MCF 10A (cell line): ENCODE results near the gene HM13. TPM values are rescaled to one million over a fixed set of nuclear protein-coding genes. Genes with fewer than 3 reads are reported as not detected.

Experiments
- BruUV-seq: library from RNA; stranded (reverse); fragments of 400-500 nt; replicated peaks from 2 replicates; lab custom pipeline; 2021; lab: Mats Ljungman, UMichigan
- CTCF ChIA-PET: fragments of 300-600 bp; sonication (Branson Sonifier 250); formaldehyde crosslinking; extraction: SDS; loops from one replicate; lab custom pipeline; 2021; ENCODE audit warnings: antibody characterized with exemption, inconsistent platforms; lab: Yijun Ruan, JAX
- POLR2A ChIA-PET: fragments of 300-600, 350-650 bp; sonication (Branson Sonifier 250); formaldehyde crosslinking; extraction: SDS; loops from one replicate; lab custom pipeline; 2020; ENCODE audit warnings: antibody characterized with exemption, inconsistent platforms; lab: Yijun Ruan, JAX
- DNase-seq: peaks from one replicate; pipeline ENCODE4 v3.0.0-alpha.2; 2018; ENCODE audit not compliant: unreplicated experiment
- H3K27ac Mint-ChIP-seq: one replicate; pipeline ENCODE4 v1.8.0; 2022; ENCODE audit warnings: mild to moderate bottlenecking, low read depth, mixed read lengths; ENCODE audit not compliant: unreplicated experiment
- H3K27me3 Mint-ChIP-seq: one replicate; pipeline ENCODE4 v1.8.0; 2022; ENCODE audit warnings: mixed read lengths; ENCODE audit not compliant: insufficient read depth, unreplicated experiment
- H3K36me3 Mint-ChIP-seq: one replicate; pipeline ENCODE4 v1.8.0; 2022; ENCODE audit warnings: mild to moderate bottlenecking, moderate library complexity, mixed read lengths; ENCODE audit not compliant: insufficient read depth, unreplicated experiment
- H3K4me1 Mint-ChIP-seq: one replicate; pipeline ENCODE4 v1.8.0; 2022; ENCODE audit warnings: mixed read lengths; ENCODE audit not compliant: insufficient read depth, unreplicated experiment
- H3K4me3 Mint-ChIP-seq: one replicate; pipeline ENCODE4 v1.8.0; 2022; ENCODE audit warnings: mild to moderate bottlenecking, moderate library complexity, mixed read lengths; ENCODE audit not compliant: unreplicated experiment
- H3K9me3 Mint-ChIP-seq: one replicate; pipeline ENCODE4 v1.8.0; 2022; ENCODE audit warnings: mixed read lengths; ENCODE audit not compliant: unreplicated experiment
- CTCF ChIP-seq: fragments of 200-600 bp; IDR thresholded peaks from one replicate; pipeline ENCODE4 v1.8.0; 2022; ENCODE audit warnings: antibody characterized with exemption, mild to moderate bottlenecking; ENCODE audit not compliant: unreplicated experiment
- intact Hi-C: fragments of 100-400 bp; cut with micrococcal nuclease; formaldehyde crosslinking; loops from 2 replicates; pipeline ENCODE4 v1.14.1; 2022
- total RNA-seq: library from RNA; stranded (reverse); gene quantifications from 2 replicates; pipeline ENCODE4 v1.2.3, GENCODE V29; 2022

Gene HM13
- total RNA-seq, 1 experiment from 2014 or later = 276 TPM

- Mint-ChIP-seq H3K4me1 (peaks cover 15% of the 10 kb centered on the region), H3K36me3 (no peaks in the 10 kb centered on the region), H3K27me3 (no peaks in the 10 kb centered on the region), H3K9me3 (no peaks in the 10 kb centered on the region), H3K4me3 (no peak overlapping the region), H3K27ac (no peak overlapping the region)
- CTCF ChIA-PET = interaction anchor here (0.9 to 6.4 kb wide), 4 partner anchors 16 to 1939 kb away, joined by 3 to 54 read pairs (median 18); no protein-coding TSS in a partner anchor
- TF ChIP-seq CTCF = no peak
- POLR2A ChIA-PET = no interaction called here
- DNase-seq = no peak
- BruUV-seq = no TSS peak
- intact Hi-C loops = no loop called here
These were observed 38.6 kb upstream of the HM13 start for GRCh38 chr20:31475472-31476293.

DNA sequence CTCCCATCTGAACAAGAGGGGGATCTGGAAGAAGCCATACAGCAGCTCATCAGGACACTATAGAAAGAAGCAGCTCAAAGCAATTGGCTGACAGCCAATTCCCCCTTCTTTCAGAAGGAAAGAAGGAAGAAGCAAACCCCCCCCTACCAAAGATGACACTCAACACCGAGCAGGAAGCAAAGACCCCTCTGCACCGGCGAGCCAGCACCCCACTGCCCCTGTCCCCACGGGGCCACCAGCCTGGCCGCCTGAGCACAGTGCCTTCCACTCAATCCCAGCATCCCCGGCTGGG lies 38.0 kb upstream of the HM13 start:
- ChIA-PET CTCF (interaction anchor here (0.9 to 6.4 kb wide), 4 partner anchors 16 to 1940 kb away, joined by 3 to 54 read pairs (median 18); no protein-coding TSS in a partner anchor), POLR2A (no interaction called here)
- no peaks in the 10 kb centered on the region for H3K36me3 Mint-ChIP-seq

GRCh38 chr20:31476643-31477215 lies 37.5 kb upstream of the HM13 start:
- DNase-seq = no peak
- intact Hi-C loops = no loop called here
- H3K27ac Mint-ChIP-seq = no peak overlapping the region
- POLR2A ChIA-PET = no interaction called here
- CTCF ChIA-PET = interaction anchor here (0.7 to 6.4 kb wide), 5 partner anchors 17 to 1940 kb away, joined by 3 to 54 read pairs (median 3); no protein-coding TSS in a partner anchor
- no peaks in the 10 kb centered on the region for H3K27me3 Mint-ChIP-seq
- TF ChIP-seq CTCF = no peak
- no TSS peak for BruUV-seq
- H3K4me1 Mint-ChIP-seq = peaks cover 15% of the 10 kb centered on the region
- no peaks in the 10 kb centered on the region for H3K9me3 Mint-ChIP-seq
- H3K36me3 Mint-ChIP-seq = no peaks in the 10 kb centered on the region
- no peak overlapping the region for H3K4me3 Mint-ChIP-seq

More for the DNA sequence above, 38.0 kb upstream of the HM13 start:
- intact Hi-C loops = no loop called here
- no peak overlapping the region for H3K4me3 Mint-ChIP-seq
- no peak overlapping the region for H3K27ac Mint-ChIP-seq
- no peak for DNase-seq
- BruUV-seq = no TSS peak
- H3K9me3 Mint-ChIP-seq = no peaks in the 10 kb centered on the region
- H3K27me3 Mint-ChIP-seq = no peaks in the 10 kb centered on the region
- H3K4me1 Mint-ChIP-seq = peaks cover 15% of the 10 kb centered on the region
- TF ChIP-seq CTCF = no peak

DNA sequence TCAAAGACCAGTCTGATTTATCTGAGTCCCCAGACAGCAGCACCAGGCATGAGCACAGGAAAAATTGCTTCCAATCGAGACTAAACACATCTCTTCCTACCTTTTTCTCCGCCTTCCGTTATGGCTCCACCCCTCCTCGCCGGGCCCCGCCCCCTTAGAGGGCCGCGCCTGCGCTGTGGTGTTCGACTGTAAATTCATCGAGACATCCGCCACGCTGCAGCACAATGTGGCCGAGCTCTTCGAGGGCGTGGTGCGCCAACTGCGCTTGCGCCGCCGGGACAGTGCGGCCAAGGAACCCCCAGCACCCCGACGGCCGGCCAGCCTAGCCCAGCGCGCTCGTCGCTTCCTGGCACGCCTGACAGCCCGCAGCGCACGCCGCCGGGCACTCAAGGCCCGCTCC lies 30.2 kb upstream of the HM13 start:
- no peak for TF ChIP-seq CTCF
- Mint-ChIP-seq H3K27me3 (no peaks in the 10 kb centered on the region), H3K9me3 (no peaks in the 10 kb centered on the region), H3K4me1 (no peaks in the 10 kb centered on the region), H3K4me3 (no peak overlapping the region), H3K27ac (no peak overlapping the region), H3K36me3 (no peaks in the 10 kb centered on the region)
- DNase-seq = no peak
- ChIA-PET POLR2A (no interaction called here), CTCF (interaction anchor here (0.6 to 18.2 kb wide), 3 partner anchors 11 to 23 kb away, joined by 3 to 225 read pairs (median 3); no protein-coding TSS in a partner anchor)
- intact Hi-C loops = no loop called here
- BruUV-seq = no TSS peak
